ENCODE measurements around the gene IMMP2L. TPM values are rescaled to one million over a fixed set of nuclear protein-coding genes. Genes with fewer than 3 reads are reported as not detected.

IMMP2L gene
- total RNA-seq, 4 donors from 2014 or later = 2.6 to 69.1 (median 34.7) TPM

GRCh38 chr7:110780712-110781111 is 781.6 kb downstream of the IMMP2L start:
- Histone ChIP-seq H3K9me3 (no peaks in the 10 kb centered on the region), H3K36me3 (no peaks in the 10 kb centered on the region), H3K27ac (no peak overlapping the region), H3K27me3 (no peaks in the 10 kb centered on the region), H3K4me3 (no peak overlapping the region), H3K4me1 (no peaks in the 10 kb centered on the region)
- TF ChIP-seq CTCF (IDR thresholded peaks at IDR 0.05) (no peak), POLR2A (IDR thresholded peaks at IDR 0.05) (no peak)
- intact Hi-C loops (cut with DNase I; ENCODE audit: low total_unique reads) = no loop called here
- no peak for DNase-seq

GRCh38 chr7:110779339-110779738 is 783.0 kb downstream of the IMMP2L start:
- intact Hi-C loops (cut with DNase I; ENCODE audit: low total_unique reads) = no loop called here
- no peaks in the 10 kb centered on the region for H3K9me3 ChIP-seq
- no peak overlapping the region for H3K4me3 ChIP-seq
- no peaks in the 10 kb centered on the region for H3K36me3 ChIP-seq
- H3K27ac ChIP-seq = no peak overlapping the region
- no peaks in the 10 kb centered on the region for H3K27me3 ChIP-seq
- no peaks in the 10 kb centered on the region for H3K4me1 ChIP-seq
- no peak for DNase-seq
- TF ChIP-seq POLR2A (IDR thresholded peaks at IDR 0.05) (no peak), CTCF (IDR thresholded peaks at IDR 0.05) (no peak)

- Histone ChIP-seq H3K9me3 (no peaks in the 10 kb centered on the region), H3K4me1 (no peaks in the 10 kb centered on the region), H3K27me3 (no peaks in the 10 kb centered on the region), H3K27ac (no peak overlapping the region), H3K4me3 (no peak overlapping the region), H3K36me3 (no peaks in the 10 kb centered on the region)
- intact Hi-C loops (cut with DNase I; ENCODE audit: low total_unique reads) = no loop called here
- no peak for DNase-seq
- TF ChIP-seq POLR2A (IDR thresholded peaks at IDR 0.05) = no peak
- no peak for TF ChIP-seq CTCF (IDR thresholded peaks at IDR 0.05)
Observed at GRCh38 chr7:110775046-110775445, 787.2 kb downstream of the IMMP2L start.

- Histone ChIP-seq H3K36me3 (no peaks in the 10 kb centered on the region), H3K4me3 (no peak overlapping the region), H3K27ac (no peak overlapping the region), H3K27me3 (no peaks in the 10 kb centered on the region), H3K9me3 (no peaks in the 10 kb centered on the region), H3K4me1 (no peaks in the 10 kb centered on the region)
- intact Hi-C loops (cut with DNase I; ENCODE audit: low total_unique reads) = no loop called here
- TF ChIP-seq POLR2A (IDR thresholded peaks at IDR 0.05) (no peak), CTCF (IDR thresholded peaks at IDR 0.05) (no peak)
- DNase-seq = no peak
Observed at GRCh38 chr7:110774071-110774470, 788.2 kb downstream of the IMMP2L start.

GRCh38 chr7:110772615-110773014 is 789.7 kb downstream of the IMMP2L start:
- Histone ChIP-seq H3K36me3 (no peaks in the 10 kb centered on the region), H3K4me3 (no peak overlapping the region), H3K4me1 (no peaks in the 10 kb centered on the region), H3K27ac (no peak overlapping the region), H3K27me3 (no peaks in the 10 kb centered on the region), H3K9me3 (no peaks in the 10 kb centered on the region)
- TF ChIP-seq POLR2A (IDR thresholded peaks at IDR 0.05) = no peak
- intact Hi-C loops (cut with DNase I; ENCODE audit: low total_unique reads) = no loop called here
- no peak for DNase-seq

GRCh38 chr7:110771717-110772116 is 790.6 kb downstream of the IMMP2L start:
- no peak overlapping the region for H3K4me3 ChIP-seq
- no peaks in the 10 kb centered on the region for H3K4me1 ChIP-seq
- TF ChIP-seq CTCF (IDR thresholded peaks at IDR 0.05) (no peak), POLR2A (IDR thresholded peaks at IDR 0.05) (no peak)
- H3K9me3 ChIP-seq = no peaks in the 10 kb centered on the region
- no peak overlapping the region for H3K27ac ChIP-seq
- DNase-seq = no peak
- H3K36me3 ChIP-seq = no peaks in the 10 kb centered on the region
- intact Hi-C loops (cut with DNase I; ENCODE audit: low total_unique reads) = no loop called here
- no peaks in the 10 kb centered on the region for H3K27me3 ChIP-seq

Data from uterus (tissue), 4 donors.